ENCODE results near the gene HSPB6. TPM values are rescaled to one million over a fixed set of nuclear protein-coding genes. Genes with fewer than 3 reads are reported as not detected.

HSPB6 gene
- total RNA-seq, 1 experiment from 2014 or later: 0.93 TPM

- ATAC-seq: no peak
- peaks cover 14 to 25% of the 10 kb centered on the region in 2 experiments for H3K4me1 ChIP-seq (ENCODE audit: control insufficient read depth in 1 of 2, insufficient read depth in 2 of 2, low read length in 2 of 2)
- no peak overlapping the region for H3K27ac ChIP-seq (ENCODE audit: low read depth, low read length)
- H4K20me1 ChIP-seq (ENCODE audit: insufficient read depth): no peaks in the 10 kb centered on the region
- H3K9me2 ChIP-seq (ENCODE audit: insufficient read depth): no peaks in the 10 kb centered on the region
- RAD21 ChIA-PET (ENCODE audit: low non-redundant PET in 1 of 2, low total read pairs in 2 of 2, uncharacterized antibody in 2 of 2, unreplicated experiment in 2 of 2): no interaction called here
- intact Hi-C loops (cut with micrococcal nuclease): no loop called here
- H3K27me3 ChIP-seq (ENCODE audit: insufficient read depth, low read length): no peaks in the 10 kb centered on the region
- TF ChIP-seq ATF3 (IDR thresholded peaks at IDR 0.05) (no peak), CEBPB (IDR thresholded peaks at IDR 0.05; ENCODE audit: low read depth) (no peak), YY1 (IDR thresholded peaks at IDR 0.05; ENCODE audit: extremely low read depth, insufficient replicate concordance, low read depth, low read length) (no peak), JUND (IDR thresholded peaks at IDR 0.05) (no peak), CBX3 (IDR thresholded peaks at IDR 0.05; ENCODE audit: low read depth) (no peak), EZH2phosphoT487 (IDR thresholded peaks at IDR 0.05; ENCODE audit: borderline replicate concordance) (no peak), SRF (IDR thresholded peaks at IDR 0.05; ENCODE audit: low read depth) (no peak), RAD21 (IDR thresholded peaks at IDR 0.05; ENCODE audit: low read depth) (no peak), POLR2A (IDR thresholded peaks at IDR 0.05; ENCODE audit: borderline replicate concordance, extremely low read depth, insufficient read depth, insufficient read length) (no peak), SP1 (IDR thresholded peaks at IDR 0.05; ENCODE audit: low read depth) (no peak)
- no peak overlapping the region for H2AFZ ChIP-seq (ENCODE audit: low read depth, low read length, poor library complexity, severe bottlenecking)
- no peak overlapping the region for H3K9ac ChIP-seq (ENCODE audit: low read length)
- POLR2A ChIA-PET: interaction anchor here (1.2 kb wide), 1 partner anchor 11 kb away, joined by 5 read pairs; the partner anchor contains the start of gene LIN37
- peaks cover 17% of the 10 kb centered on the region for H3K79me2 ChIP-seq (ENCODE audit: insufficient read depth, low read length)
- peaks cover 4 to 12% of the 10 kb centered on the region in 2 experiments; a peak in 2 of 4 replicates for H3K36me3 ChIP-seq (ENCODE audit: control insufficient read depth in 1 of 2, insufficient read depth in 2 of 2, low read length in 2 of 2)
- DNase-seq (ENCODE audit: low read depth, low spot score): no peak
- no TSS peak for BruUV-seq (replicated peaks)
- CTCF ChIA-PET: no interaction called here
- H3K9me3 ChIP-seq (ENCODE audit: control insufficient read depth in 1 of 2, insufficient read depth in 1 of 2, low read depth in 1 of 2, low read length in 2 of 2): no peaks in the 10 kb centered on the region
- H3K4me3 ChIP-seq (replicated peaks in 1 of 2; ENCODE audit: low read depth in 1 of 2, low read length in 2 of 2): no peak overlapping the region
- peak overlapping the region; percentile 83; the same call in 1 of the 2 replicates for H3K4me2 ChIP-seq (ENCODE audit: low read length)
Measured at GRCh38 chr19:35759697-35760096, 2.9 kb upstream of the HSPB6 start.
